HUES6 (cell line): ENCODE results near the gene CYP19A1.

Experiments
- H3K27ac ChIP-seq: 2 replicates; pipeline ENCODE4 v1.7.0; 2013; ENCODE audit warnings: low read depth, mild to moderate bottlenecking, low read length, inconsistent platforms
- H3K27me3 ChIP-seq: 2 replicates; pipeline ENCODE4 v1.6.1; 2013; ENCODE audit warnings: low read length; ENCODE audit not compliant: control insufficient read depth, insufficient read depth
- H3K36me3 ChIP-seq: 2 replicates; pipeline ENCODE4 v1.6.1; 2013; ENCODE audit warnings: low read length; ENCODE audit not compliant: control insufficient read depth, insufficient read depth
- H3K4me1 ChIP-seq: 2 replicates; pipeline ENCODE4 v1.6.1; 2013; ENCODE audit warnings: low read length; ENCODE audit not compliant: control insufficient read depth, insufficient read depth
- H3K4me3 ChIP-seq: 2 replicates; pipeline ENCODE4 v1.5.1; 2013; ENCODE audit warnings: low read depth, low read length
- H3K9ac ChIP-seq: one replicate; pipeline ENCODE4 v1.6.1; 2013; ENCODE audit warnings: mild to moderate bottlenecking, low read length
- H3K9me3 ChIP-seq: 2 replicates; pipeline ENCODE4 v1.6.1; 2013; ENCODE audit warnings: low read depth, low read length; ENCODE audit not compliant: control insufficient read depth, insufficient read depth

Gene CYP19A1

GRCh38 chr15:51277101-51277500 lies 61.3 kb downstream of the CYP19A1 start:
- Histone ChIP-seq H3K36me3 (no peaks in the 10 kb centered on the region), H3K27me3 (no peaks in the 10 kb centered on the region), H3K27ac (no peak overlapping the region), H3K9me3 (no peaks in the 10 kb centered on the region), H3K9ac (no peak overlapping the region), H3K4me3 (no peak overlapping the region), H3K4me1 (no peaks in the 10 kb centered on the region)

DNA sequence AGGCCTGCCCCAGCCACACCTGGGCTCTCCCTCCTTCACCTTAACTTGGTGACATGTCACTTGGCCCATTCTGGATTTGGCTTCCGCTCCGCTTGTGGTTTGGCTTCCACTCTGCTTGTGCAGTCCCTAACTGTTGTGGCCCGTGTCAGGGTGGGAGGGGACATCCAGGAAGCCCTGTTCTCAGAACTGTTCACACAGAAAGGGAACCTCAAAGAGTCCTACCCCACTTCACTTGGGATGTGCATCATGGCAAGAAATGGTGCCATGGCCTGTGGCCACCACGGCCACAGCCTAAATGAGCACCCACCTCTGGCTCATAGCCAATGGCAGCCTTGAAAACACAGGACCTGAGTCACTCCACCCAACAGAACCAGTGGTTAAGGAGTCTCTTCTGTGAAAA lies 63.4 kb downstream of the CYP19A1 start:
- no peak overlapping the region for H3K27ac ChIP-seq
- peaks cover 5% of the 10 kb centered on the region; the same call in 1 of the 2 replicates for H3K27me3 ChIP-seq
- H3K4me3 ChIP-seq: no peak overlapping the region
- no peaks in the 10 kb centered on the region for H3K9me3 ChIP-seq
- H3K4me1 ChIP-seq: no peaks in the 10 kb centered on the region
- no peak overlapping the region for H3K9ac ChIP-seq
- H3K36me3 ChIP-seq: no peaks in the 10 kb centered on the region

DNA sequence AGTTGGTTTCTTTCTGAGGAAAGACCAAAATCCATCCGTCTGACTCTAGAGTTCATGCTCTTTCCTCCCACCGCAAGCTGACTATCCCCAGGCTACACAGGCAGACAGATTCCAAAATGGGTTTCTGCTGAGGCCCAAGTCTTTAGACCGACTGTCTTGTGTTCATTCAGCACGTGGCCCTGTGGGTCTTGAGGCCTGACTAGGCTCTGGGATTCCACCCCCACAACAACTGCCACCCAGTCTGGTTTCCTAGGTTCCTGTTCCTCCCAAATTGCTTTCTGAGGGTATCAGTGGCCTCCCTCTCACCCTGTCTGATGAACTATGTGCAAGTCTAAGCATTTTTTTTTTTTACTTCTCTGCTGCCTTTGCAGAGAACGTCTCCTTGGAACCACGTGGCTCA lies 67.7 kb downstream of the CYP19A1 start:
- H3K27me3 ChIP-seq: peaks cover 35% of the 10 kb centered on the region
- H3K9me3 ChIP-seq: no peaks in the 10 kb centered on the region
- no peak overlapping the region for H3K27ac ChIP-seq
- no peak overlapping the region for H3K9ac ChIP-seq
- H3K4me1 ChIP-seq: peaks cover 5% of the 10 kb centered on the region; the same call in 1 of the 2 replicates
- H3K4me3 ChIP-seq: no peak overlapping the region
- no peaks in the 10 kb centered on the region for H3K36me3 ChIP-seq

DNA sequence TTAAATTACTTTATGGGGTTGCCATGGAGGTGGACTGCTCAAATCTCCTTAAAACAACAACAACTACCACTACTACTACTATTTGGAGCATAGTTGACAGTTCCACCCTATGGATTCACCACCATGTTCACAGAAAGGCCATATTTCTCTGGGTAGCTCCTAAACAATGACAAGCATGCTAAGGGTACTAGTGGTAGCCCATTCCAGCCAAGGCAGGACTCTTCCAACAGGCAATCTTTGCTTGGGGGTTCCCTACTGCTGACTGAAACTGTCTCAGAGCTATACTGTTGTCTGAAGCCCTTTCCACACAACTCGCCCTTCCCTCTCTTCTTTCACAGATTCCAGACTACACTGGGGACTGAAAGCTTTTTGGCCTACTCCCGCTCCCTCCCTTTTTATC lies 68.9 kb downstream of the CYP19A1 start:
- peaks cover 5% of the 10 kb centered on the region; the same call in 1 of the 2 replicates for H3K4me1 ChIP-seq
- no peaks in the 10 kb centered on the region for H3K9me3 ChIP-seq
- H3K27ac ChIP-seq: no peak overlapping the region
- H3K36me3 ChIP-seq: no peaks in the 10 kb centered on the region
- H3K27me3 ChIP-seq: peaks cover 41% of the 10 kb centered on the region
- no peak overlapping the region for H3K4me3 ChIP-seq
- no peak overlapping the region for H3K9ac ChIP-seq

GRCh38 chr15:51267703-51268083 lies 70.7 kb downstream of the CYP19A1 start:
- Histone ChIP-seq H3K4me1 (peaks cover 5% of the 10 kb centered on the region; the same call in 1 of the 2 replicates), H3K27ac (no peak overlapping the region), H3K36me3 (no peaks in the 10 kb centered on the region), H3K4me3 (peak overlapping the region; percentile 61), H3K9me3 (peaks cover 7% of the 10 kb centered on the region), H3K27me3 (peaks cover 45% of the 10 kb centered on the region), H3K9ac (no peak overlapping the region)

GRCh38 chr15:51267051-51267702 lies 71.2 kb downstream of the CYP19A1 start:
- Histone ChIP-seq H3K36me3 (no peaks in the 10 kb centered on the region), H3K27ac (no peak overlapping the region), H3K9me3 (peaks cover 12% of the 10 kb centered on the region), H3K4me3 (peak overlapping the region; percentile 61), H3K9ac (peak overlapping the region; percentile 23), H3K27me3 (peaks cover 45% of the 10 kb centered on the region), H3K4me1 (peaks cover 5% of the 10 kb centered on the region; the same call in 1 of the 2 replicates)

GRCh38 chr15:51266656-51267050 lies 71.7 kb downstream of the CYP19A1 start:
- no peak overlapping the region for H3K9ac ChIP-seq
- H3K36me3 ChIP-seq: no peaks in the 10 kb centered on the region
- peaks cover 45% of the 10 kb centered on the region for H3K27me3 ChIP-seq
- H3K27ac ChIP-seq: no peak overlapping the region
- H3K4me3 ChIP-seq: peak overlapping the region; percentile 61
- peaks cover 16% of the 10 kb centered on the region for H3K9me3 ChIP-seq
- H3K4me1 ChIP-seq: peaks cover 5% of the 10 kb centered on the region; the same call in 1 of the 2 replicates

GRCh38 chr15:51265037-51265555 lies 73.3 kb downstream of the CYP19A1 start:
- Histone ChIP-seq H3K27me3 (peaks cover 40% of the 10 kb centered on the region), H3K36me3 (no peaks in the 10 kb centered on the region), H3K4me1 (peaks cover 5% of the 10 kb centered on the region; the same call in 1 of the 2 replicates), H3K4me3 (no peak overlapping the region), H3K9me3 (peaks cover 29% of the 10 kb centered on the region), H3K27ac (no peak overlapping the region), H3K9ac (no peak overlapping the region)

- H3K9ac ChIP-seq: no peak overlapping the region
These were observed 74.7 kb downstream of the CYP19A1 start for GRCh38 chr15:51263726-51264125.

DNA sequence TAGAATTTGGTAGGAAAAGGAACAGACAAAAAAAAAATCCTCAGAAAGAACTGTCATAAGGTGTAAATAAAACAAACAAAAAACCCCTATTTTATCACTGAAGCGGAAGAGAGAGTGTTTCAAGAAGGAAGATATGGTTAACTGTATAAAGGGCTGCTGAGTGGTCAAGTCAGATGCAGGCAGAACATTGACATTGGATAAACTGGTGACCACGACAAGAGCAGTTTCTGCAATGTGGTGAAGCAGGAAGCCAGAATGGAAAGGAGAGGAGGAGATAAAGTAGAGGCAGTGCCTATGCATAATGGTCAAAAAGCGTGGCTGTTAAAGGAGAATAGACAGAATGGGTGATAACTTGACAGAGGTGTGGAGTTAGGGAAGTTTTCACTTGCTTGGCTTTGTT lies 75.3 kb downstream of the CYP19A1 start:
- Histone ChIP-seq H3K4me1 (peaks cover 5% of the 10 kb centered on the region; the same call in 1 of the 2 replicates), H3K27ac (no peak overlapping the region), H3K27me3 (peaks cover 35% of the 10 kb centered on the region), H3K4me3 (no peak overlapping the region), H3K9ac (no peak overlapping the region), H3K9me3 (peaks cover 31% of the 10 kb centered on the region), H3K36me3 (no peaks in the 10 kb centered on the region)

More at GRCh38 chr15:51263726-51264125, 74.7 kb downstream of the CYP19A1 start:
- Histone ChIP-seq H3K27me3 (peaks cover 40% of the 10 kb centered on the region), H3K4me3 (no peak overlapping the region), H3K9me3 (peaks cover 31% of the 10 kb centered on the region), H3K36me3 (no peaks in the 10 kb centered on the region), H3K27ac (no peak overlapping the region), H3K4me1 (peaks cover 5% of the 10 kb centered on the region; the same call in 1 of the 2 replicates)

DNA sequence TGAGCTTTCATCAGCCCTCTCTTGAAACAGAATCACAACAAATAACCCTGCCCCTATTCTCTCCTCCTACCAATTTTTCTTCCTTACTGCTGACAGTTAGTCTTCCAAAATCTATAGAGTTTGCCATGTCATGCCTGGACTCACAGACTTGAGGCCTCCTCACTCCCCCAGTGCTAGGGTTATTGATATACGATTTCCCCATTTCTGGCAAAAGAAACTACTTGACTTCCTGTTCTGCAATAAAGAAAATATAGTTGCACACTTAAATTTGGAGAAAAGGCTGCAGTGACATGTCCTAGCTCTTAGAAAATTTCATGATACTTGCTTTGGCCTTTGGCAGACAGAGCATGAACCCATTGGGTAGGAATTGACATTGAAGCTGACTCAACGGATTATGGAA lies 75.9 kb downstream of the CYP19A1 start:
- no peak overlapping the region for H3K9ac ChIP-seq
- H3K27ac ChIP-seq: no peak overlapping the region
- H3K4me3 ChIP-seq: no peak overlapping the region
- H3K27me3 ChIP-seq: peaks cover 28% of the 10 kb centered on the region
- no peaks in the 10 kb centered on the region for H3K36me3 ChIP-seq
- H3K9me3 ChIP-seq: peaks cover 31% of the 10 kb centered on the region
- peaks cover 5% of the 10 kb centered on the region; the same call in 1 of the 2 replicates for H3K4me1 ChIP-seq
